SK-N-MC (cell line): ENCODE data around the gene ICAM2.

Source experiments
- EZH2 ChIP-seq: fragments of 200-600 bp; sonication (generic); IDR thresholded peaks from one replicate; pipeline ENCODE4 v1.6.1; 2017; ENCODE audit warnings: antibody characterized with exemption
- FOXP2 ChIP-seq: optimal IDR thresholded peaks from 2 replicates; pipeline ENCODE3; 2011; ENCODE audit warnings: mild to moderate bottlenecking, moderate library complexity; ENCODE audit not compliant: insufficient read depth; ENCODE audit errors: extremely low read length, control extremely low read depth
- POLR2AphosphoS5 ChIP-seq: IDR thresholded peaks from 2 replicates; pipeline ENCODE4 v1.6.1; 2012; ENCODE audit warnings: mild to moderate bottlenecking, low read depth, low read length, borderline replicate concordance

GRCh38 chr17:64024781-64025731, 4.6 kb upstream of the ICAM2 start:
- TF ChIP-seq POLR2AphosphoS5 (no peak), FOXP2 (no peak), EZH2 (no peak)
